ENCODE measurements around the gene LYSMD2. TPM values are rescaled to one million over a fixed set of nuclear protein-coding genes. Genes with fewer than 3 reads are reported as not detected.

LYSMD2 gene
- total RNA-seq, 4 donors from 2014 or later = 10.0 to 14.1 (median 12.9) TPM

DNA sequence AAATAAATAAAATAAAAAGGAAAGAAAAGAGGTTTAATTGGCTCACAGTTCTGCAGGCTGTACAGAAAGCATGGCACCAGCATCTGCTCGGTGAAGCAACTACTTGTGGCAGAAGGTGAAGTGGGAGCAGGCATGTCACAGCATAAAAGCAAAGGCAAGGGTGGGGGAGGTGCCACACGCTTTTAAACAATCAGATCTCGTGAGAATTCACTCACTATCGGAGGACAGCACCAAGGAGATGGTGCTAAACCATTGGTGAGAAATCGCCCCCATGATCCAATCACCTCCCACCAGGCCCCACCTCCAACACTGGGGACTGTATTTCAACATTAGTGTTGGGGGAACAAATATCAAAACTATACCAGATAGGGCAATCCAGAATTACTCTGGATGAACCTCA, 40.9 kb downstream of the LYSMD2 start:
- Histone ChIP-seq H3K9me3 (no peaks in the 10 kb centered on the region), H3K4me3 (no peak overlapping the region), H3K27me3 (no peaks in the 10 kb centered on the region), H3K27ac (replicated peaks in 1 of 4) (no peak overlapping the region), H3K4me1 (no peaks in the 10 kb centered on the region), H3K36me3 (no peaks in the 10 kb centered on the region)
- 67% methylated on average over 5 of the region's 5 CpGs for WGBS
- DNase-seq (ENCODE audit: extremely low spot score) = no peak
- intact Hi-C loops (cut with DNase I) = no loop called here
- TF ChIP-seq POLR2A (IDR thresholded peaks at IDR 0.05; ENCODE audit: low read depth) = no peak
- TF ChIP-seq, protein P1, sequence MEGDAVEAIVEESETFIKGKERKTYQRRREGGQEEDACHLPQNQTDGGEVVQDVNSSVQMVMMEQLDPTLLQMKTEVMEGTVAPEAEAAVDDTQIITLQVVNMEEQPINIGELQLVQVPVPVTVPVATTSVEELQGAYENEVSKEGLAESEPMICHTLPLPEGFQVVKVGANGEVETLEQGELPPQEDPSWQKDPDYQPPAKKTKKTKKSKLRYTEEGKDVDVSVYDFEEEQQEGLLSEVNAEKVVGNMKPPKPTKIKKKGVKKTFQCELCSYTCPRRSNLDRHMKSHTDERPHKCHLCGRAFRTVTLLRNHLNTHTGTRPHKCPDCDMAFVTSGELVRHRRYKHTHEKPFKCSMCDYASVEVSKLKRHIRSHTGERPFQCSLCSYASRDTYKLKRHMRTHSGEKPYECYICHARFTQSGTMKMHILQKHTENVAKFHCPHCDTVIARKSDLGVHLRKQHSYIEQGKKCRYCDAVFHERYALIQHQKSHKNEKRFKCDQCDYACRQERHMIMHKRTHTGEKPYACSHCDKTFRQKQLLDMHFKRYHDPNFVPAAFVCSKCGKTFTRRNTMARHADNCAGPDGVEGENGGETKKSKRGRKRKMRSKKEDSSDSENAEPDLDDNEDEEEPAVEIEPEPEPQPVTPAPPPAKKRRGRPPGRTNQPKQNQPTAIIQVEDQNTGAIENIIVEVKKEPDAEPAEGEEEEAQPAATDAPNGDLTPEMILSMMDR (IDR thresholded peaks at IDR 0.05) = no peak
- no peak for TF ChIP-seq POLR2AphosphoS5 (IDR thresholded peaks at IDR 0.05)
- TF ChIP-seq EP300 (IDR thresholded peaks at IDR 0.05) = no peak

DNA sequence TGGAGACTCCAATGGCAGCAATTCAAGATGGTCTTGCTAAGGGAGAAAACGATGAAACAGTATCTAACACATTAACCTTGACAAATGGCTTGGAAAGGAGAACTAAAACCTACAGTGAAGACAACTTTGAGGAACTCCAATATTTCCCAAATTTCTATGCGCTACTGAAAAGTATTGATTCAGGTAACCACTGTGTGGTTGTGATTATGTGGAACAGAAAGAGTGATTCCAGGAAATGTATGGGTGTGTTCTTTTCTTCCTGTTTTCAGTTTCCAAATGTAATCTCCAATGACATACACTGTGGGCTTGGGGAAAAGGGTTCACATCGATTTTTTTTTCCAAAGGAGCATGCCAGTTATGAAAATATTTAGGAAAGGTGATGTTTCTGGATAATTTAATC, 45.3 kb downstream of the LYSMD2 start:
- Histone ChIP-seq H3K4me3 (no peak overlapping the region), H3K27me3 (peaks cover 0 to 10% (median 0%) of the 10 kb centered on the region in 4 donors), H3K4me1 (no peaks in the 10 kb centered on the region), H3K9me3 (no peaks in the 10 kb centered on the region), H3K27ac (replicated peaks in 1 of 4) (no peak overlapping the region), H3K36me3 (no peaks in the 10 kb centered on the region)
- intact Hi-C loops (cut with DNase I) = no loop called here
- DNase-seq (ENCODE audit: extremely low spot score) = no peak
- WGBS = 62% methylated on average over 3 of the region's 3 CpGs
- TF ChIP-seq POLR2A (IDR thresholded peaks at IDR 0.05; ENCODE audit: low read depth) (no peak), EP300 (IDR thresholded peaks at IDR 0.05) (no peak), POLR2AphosphoS5 (IDR thresholded peaks at IDR 0.05) (no peak)
- TF ChIP-seq, protein P1 (IDR thresholded peaks at IDR 0.05) = no peak

DNA sequence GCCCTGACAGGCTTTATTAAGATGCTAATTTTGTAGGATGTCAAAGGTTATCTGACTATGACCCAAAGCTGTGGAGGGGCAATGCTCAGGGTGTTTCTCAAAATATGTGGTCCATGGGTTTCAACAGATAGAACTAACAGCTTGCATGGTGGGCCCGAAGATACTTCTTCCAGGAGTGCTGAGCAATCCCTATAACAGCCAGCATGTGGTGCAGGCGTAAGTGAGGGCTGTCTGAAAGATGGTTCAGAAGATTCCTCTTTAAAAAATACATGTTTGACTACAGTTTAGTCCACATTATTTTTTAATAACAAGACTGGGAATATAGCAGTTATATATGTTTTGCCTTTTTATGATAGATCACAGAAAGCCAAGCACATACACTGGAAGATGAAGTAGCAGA, 48.6 kb downstream of the LYSMD2 start:
- Histone ChIP-seq H3K27ac (replicated peaks in 1 of 4) (no peak overlapping the region), H3K4me1 (no peaks in the 10 kb centered on the region), H3K36me3 (no peaks in the 10 kb centered on the region), H3K4me3 (no peak overlapping the region), H3K9me3 (no peaks in the 10 kb centered on the region), H3K27me3 (peaks cover 0 to 27% (median 0%) of the 10 kb centered on the region in 4 donors)
- no peak for DNase-seq (ENCODE audit: extremely low spot score)
- intact Hi-C loops (cut with DNase I) = no loop called here
- TF ChIP-seq, protein P1 (IDR thresholded peaks at IDR 0.05) = peak in 1 of 3 experiments; percentile 6
- no peak for TF ChIP-seq POLR2AphosphoS5 (IDR thresholded peaks at IDR 0.05)
- 78% methylated on average over 2 of the region's 2 CpGs for whole genome bisulfite sequencing

DNA sequence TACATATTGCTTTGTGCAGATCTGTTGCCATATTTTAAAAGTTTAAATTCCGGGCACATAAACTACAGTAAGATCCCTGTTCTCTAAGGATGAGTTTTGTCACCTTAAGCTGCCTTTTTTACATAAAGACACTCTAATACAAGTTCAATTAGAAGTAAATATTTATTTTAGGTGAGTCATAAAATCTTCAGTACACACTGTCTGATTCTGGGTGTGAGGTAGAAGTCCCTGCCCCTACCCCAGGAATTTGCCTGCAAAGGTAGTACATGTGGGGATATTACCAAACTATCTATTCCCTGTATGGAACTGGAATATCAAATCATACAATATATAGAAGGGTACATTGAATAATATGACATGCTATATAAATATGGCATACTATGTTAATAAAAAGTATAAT, 49.9 kb downstream of the LYSMD2 start:
- no peaks in the 10 kb centered on the region for H3K36me3 ChIP-seq
- TF ChIP-seq, protein P1 (IDR thresholded peaks at IDR 0.05) = no peak
- TF ChIP-seq POLR2AphosphoS5 (IDR thresholded peaks at IDR 0.05) (no peak), POLR2A (IDR thresholded peaks at IDR 0.05; ENCODE audit: low read depth) (no peak), EP300 (IDR thresholded peaks at IDR 0.05) (no peak)
- WGBS = 4% methylated on average over 1 of the region's 1 CpG
- H3K27me3 ChIP-seq = peaks cover 0 to 30% (median 0%) of the 10 kb centered on the region in 4 donors
- no peaks in the 10 kb centered on the region for H3K9me3 ChIP-seq
- DNase-seq (ENCODE audit: extremely low spot score) = no peak
- no peak overlapping the region for H3K27ac ChIP-seq (replicated peaks in 1 of 4)
- H3K4me1 ChIP-seq = no peaks in the 10 kb centered on the region
- no peak overlapping the region for H3K4me3 ChIP-seq
- intact Hi-C loops (cut with DNase I) = no loop called here

DNA sequence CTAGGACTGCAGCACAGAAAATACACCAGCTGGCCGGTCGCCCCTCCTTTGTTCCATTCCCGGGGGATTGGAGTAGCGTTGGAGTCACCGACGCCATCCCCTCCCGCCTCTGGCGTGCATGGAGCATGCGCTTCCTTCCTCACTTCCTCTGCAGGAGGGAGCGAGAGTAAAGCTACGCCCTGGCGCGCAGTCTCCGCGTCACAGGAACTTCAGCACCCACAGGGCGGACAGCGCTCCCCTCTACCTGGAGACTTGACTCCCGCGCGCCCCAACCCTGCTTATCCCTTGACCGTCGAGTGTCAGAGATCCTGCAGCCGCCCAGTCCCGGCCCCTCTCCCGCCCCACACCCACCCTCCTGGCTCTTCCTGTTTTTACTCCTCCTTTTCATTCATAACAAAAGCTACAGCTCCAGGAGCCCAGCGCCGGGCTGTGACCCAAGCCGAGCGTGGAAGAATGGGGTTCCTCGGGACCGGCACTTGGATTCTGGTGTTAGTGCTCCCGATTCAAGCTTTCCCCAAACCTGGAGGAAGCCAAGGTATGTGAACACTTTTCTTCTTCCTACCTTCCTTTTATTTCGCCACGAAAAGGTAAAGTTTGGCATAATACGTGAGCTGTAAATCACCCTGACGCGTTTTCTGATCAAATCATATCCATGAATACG, 56.0 kb downstream of the LYSMD2 start, which contains the start of gene SCG3:
Gene SCG3 (plus strand): TSS at position 201 of the 661 bp plus-strand sequence. CDS start 253 bp downstream, at position 454.
- peaks cover 3 to 8% (median 8%) of the 10 kb centered on the region in 4 donors for H3K4me1 ChIP-seq
- H3K27me3 ChIP-seq = peaks cover 0 to 39% (median 5%) of the 10 kb centered on the region in 4 donors
- intact Hi-C loops (cut with DNase I) = no loop called here
- H3K4me3 ChIP-seq = peak within 1 kb of the TSS in 1 of 4 donors; percentile 7
- TF ChIP-seq POLR2AphosphoS5 (IDR thresholded peaks at IDR 0.05) (no peak), POLR2A (IDR thresholded peaks at IDR 0.05; ENCODE audit: low read depth) (no peak), EP300 (IDR thresholded peaks at IDR 0.05) (no peak)
- TF ChIP-seq, protein P1 (IDR thresholded peaks at IDR 0.05) = no peak
- H3K27ac ChIP-seq (replicated peaks in 1 of 4) = no peak within 1 kb of the TSS
- H3K9me3 ChIP-seq = no peaks in the 10 kb centered on the region
- H3K36me3 ChIP-seq = no peaks in the 10 kb centered on the region
- WGBS = 4% methylated on average over 28 of the region's 38 CpGs
- no peak for DNase-seq (ENCODE audit: extremely low spot score)
